Measurements from ENCODE around the gene INIP. TPM values are rescaled to one million over a fixed set of nuclear protein-coding genes. Genes with fewer than 3 reads are reported as not detected.

INIP gene
- total and polyA plus RNA-seq, 9 of the 15 experiments (the other 6 are each of a cell fraction or from before 2014, with no cell fraction given) = 11.9 to 87.9 (median 37.3) TPM

- no peak for TF ChIP-seq JUNB (CRISPR knock-in tag; conservative IDR thresholded peaks at IDR 0.05)
- no peak for TF ChIP-seq KAT2B (IDR thresholded peaks at IDR 0.05; ENCODE audit: low read depth, low read length)
- TF ChIP-seq ZNF766 (CRISPR knock-in tag; conservative IDR thresholded peaks at IDR 0.05) = 0 out of 2 replicates have a peak, but pooled peaks have one; percentile 32
- no peak for TF ChIP-seq SRSF1 (IDR thresholded peaks at IDR 0.05; ENCODE audit: low read depth, low read length)
- TF ChIP-seq POLR2AphosphoS5 (IDR thresholded peaks at IDR 0.05; ENCODE audit: control insufficient read depth, insufficient read depth, low read depth, low read length) = peak; percentile 92
- no peak for TF ChIP-seq PATZ1 (CRISPR knock-in tag; IDR thresholded peaks at IDR 0.05; ENCODE audit: borderline replicate concordance)
- no peak for TF ChIP-seq ZNF318 (IDR thresholded peaks at IDR 0.05; ENCODE audit: borderline replicate concordance in 1 of 2, low read depth in 1 of 2)
- TF ChIP-seq EWSR1 (IDR thresholded peaks at IDR 0.05; ENCODE audit: borderline replicate concordance, low read depth, partially characterized antibody) = no peak
- TF ChIP-seq ZC3H11A (IDR thresholded peaks at IDR 0.05; ENCODE audit: low read depth, low read length) = no peak
- 0 out of 2 replicates have a peak, but pooled peaks have one; percentile 62 for TF ChIP-seq CREB3L1 (IDR thresholded peaks at IDR 0.05; ENCODE audit: borderline replicate concordance, low read depth)
- TF ChIP-seq ZNF282 (CRISPR knock-in tag; IDR thresholded peaks at IDR 0.05) = no peak
- peak; percentile 83 for TF ChIP-seq EP400 (IDR thresholded peaks at IDR 0.05)
- no peak for TF ChIP-seq TRIM24 (IDR thresholded peaks at IDR 0.05)
- TF ChIP-seq E2F3 (CRISPR knock-in tag; IDR thresholded peaks at IDR 0.05) = no peak
- TF ChIP-seq GTF2E2 (tag; IDR thresholded peaks at IDR 0.05) = 0 out of 2 replicates have a peak, but pooled peaks have one; percentile 19
These were observed 32.3 kb upstream of the INIP start, which contains the start of gene SNX30 (continued) for GRCh38 chr9:112750016-112750763.
